HepG2 (cell line): ENCODE data around the gene RNF4. TPM values are rescaled to one million over a fixed set of nuclear protein-coding genes. Genes with fewer than 3 reads are reported as not detected.

Experiments
- CEBPB ChIP-seq: IDR thresholded peaks from 2 replicates; pipeline ENCODE4 v1.6.1; 2011; ENCODE audit warnings: low read depth, low read length, improper control_type of control experiment, borderline replicate concordance
- EED ChIP-seq: sonication (generic); formaldehyde crosslinking; IDR thresholded peaks from 2 replicates; pipeline ENCODE4 v1.5.0; 2020; ENCODE audit warnings: mild to moderate bottlenecking, missing genetic modification reagents
- LCORL ChIP-seq, 2 experiments: fragments of 450-650 bp in 1 of 2; sonication (generic) in 1 of 2; formaldehyde crosslinking in 1 of 2; IDR thresholded peaks; 2 replicates each; pipeline versions ENCODE4 v1.5.0 to v1.6.1; 2017 to 2020; ENCODE audit warnings: antibody characterized with exemption in 1 of 2, missing genetic modification reagents in 1 of 2
- MED1 ChIP-seq: sonication (generic); formaldehyde crosslinking; IDR thresholded peaks from 2 replicates; pipeline ENCODE4 v1.4.0; 2020; ENCODE audit warnings: missing genetic modification reagents
- MLLT10 ChIP-seq: sonication (generic); formaldehyde crosslinking; IDR thresholded peaks from 2 replicates; pipeline ENCODE4 v1.4.0; 2020; ENCODE audit warnings: missing genetic modification reagents
- NFATC3 ChIP-seq: sonication (generic); formaldehyde crosslinking; IDR thresholded peaks from 2 replicates; pipeline ENCODE4 v1.5.1; 2020; ENCODE audit warnings: mild to moderate bottlenecking, missing genetic modification reagents
- NR3C1 ChIP-seq: sonication (generic); formaldehyde crosslinking; IDR thresholded peaks from 2 replicates; pipeline ENCODE4 v1.4.0; 2020; ENCODE audit warnings: missing genetic modification reagents
- PLRG1 ChIP-seq: fragments of 450-650 bp; conservative IDR thresholded peaks from 2 replicates; pipeline ENCODE4 v1.6.1; 2016
- SMC3 ChIP-seq: IDR thresholded peaks from 2 replicates; pipeline ENCODE4 v1.6.1; 2011; ENCODE audit warnings: low read length, improper control_type of control experiment
- SP4 ChIP-seq: sonication (generic); formaldehyde crosslinking; IDR thresholded peaks from 2 replicates; pipeline ENCODE4 v1.8.1; 2023; ENCODE audit warnings: mild to moderate bottlenecking, missing genetic modification reagents
- TEAD3 ChIP-seq: optimal IDR thresholded peaks from 2 replicates; pipeline ENCODE3; 2016; ENCODE audit warnings: borderline replicate concordance
- YY1 ChIP-seq: IDR thresholded peaks from 2 replicates; pipeline ENCODE4 v1.6.1; 2011; ENCODE audit warnings: low read length, low read depth, moderate library complexity, mild to moderate bottlenecking; ENCODE audit not compliant: insufficient read depth, insufficient replicate concordance
- ZFP1 ChIP-seq: IDR thresholded peaks from 2 replicates; pipeline ENCODE4 v1.6.1; 2016
- ZNF205 ChIP-seq: IDR thresholded peaks from 2 replicates; pipeline ENCODE4 v1.6.1; 2018; ENCODE audit warnings: missing biosample characterization, missing genetic modification reagents
- ZNF225 ChIP-seq: sonication (generic); formaldehyde crosslinking; IDR thresholded peaks from 2 replicates; pipeline ENCODE4 v1.4.0; 2020; ENCODE audit warnings: mild to moderate bottlenecking, missing genetic modification reagents
- ZNF232 ChIP-seq: sonication (generic); formaldehyde crosslinking; IDR thresholded peaks from 2 replicates; pipeline ENCODE4 v1.4.0; 2020; ENCODE audit warnings: missing genetic modification reagents, borderline replicate concordance
- ZNF615 ChIP-seq: sonication (generic); formaldehyde crosslinking; IDR thresholded peaks from 2 replicates; pipeline ENCODE4 v1.5.0; 2020; ENCODE audit warnings: mild to moderate bottlenecking, missing genetic modification reagents, borderline replicate concordance
- ZSCAN30 ChIP-seq: sonication (generic); formaldehyde crosslinking; IDR thresholded peaks from 2 replicates; pipeline ENCODE4 v1.5.0; 2020; ENCODE audit warnings: mild to moderate bottlenecking, missing genetic modification reagents
- polyA plus RNA-seq, 8 experiments: library from polyadenylated mRNA; depleted of rRNA in 3 of 8; stranded (reverse) in 7 of 8; unstranded in 1 of 8; fragments of >200 nt; fragmentation: Illumina TruSeq in 4 of 8; extraction: Trizol in 4 of 8; gene quantifications; 2 replicates each; pipeline versions ENCODE4 v1.2.1 to v1.2.3, GENCODE V29; 2011 to 2016; ENCODE audit warnings: low read depth in 4 of 8, missing spikeins in 1 of 8, mixed read lengths in 1 of 8; ENCODE audit not compliant: insufficient read depth in 1 of 8
- total RNA-seq, 5 experiments: library from RNA; depleted of rRNA; stranded (reverse); fragments of >200 nt; fragmentation: Illumina TruSeq; extraction: Trizol; gene quantifications; 2 replicates each; pipeline ENCODE4 v1.2.3, GENCODE V29; 2016; ENCODE audit warnings: low read depth in 1 of 5
- TF ChIP-seq, protein P1 (sequence below): sonication (generic); formaldehyde crosslinking; IDR thresholded peaks from 2 replicates; pipeline ENCODE4 v1.9.0; 2021; ENCODE audit warnings: missing genetic modification reagents, mild to moderate bottlenecking, borderline replicate concordance
- TF ChIP-seq, protein P2 (sequence below): sonication (generic); formaldehyde crosslinking; IDR thresholded peaks from 2 replicates; pipeline ENCODE4 v1.4.0; 2020; ENCODE audit warnings: missing genetic modification reagents, low read depth, mild to moderate bottlenecking, borderline replicate concordance
- TF ChIP-seq, protein P3 (sequence below): IDR thresholded peaks from 2 replicates; pipeline ENCODE4 v1.6.1; 2016; ENCODE audit warnings: missing compliant biosample characterization, missing genetic modification reagents, borderline replicate concordance
- TF ChIP-seq, protein P4 (sequence below): sonication (generic); formaldehyde crosslinking; IDR thresholded peaks from 2 replicates; pipeline ENCODE4 v1.8.0; 2022; ENCODE audit warnings: missing genetic modification reagents, mild to moderate bottlenecking, inconsistent platforms, borderline replicate concordance
- TF ChIP-seq, protein P5 (sequence below): sonication (generic); formaldehyde crosslinking; IDR thresholded peaks from 2 replicates; pipeline ENCODE4 v1.4.0; 2020; ENCODE audit warnings: mild to moderate bottlenecking, low read depth, missing genetic modification reagents

Gene RNF4
- total and polyA plus RNA-seq, 2 of the 13 experiments (the other 11 are each of a cell fraction or from before 2014, with no cell fraction given) = 38.1 to 45.1 TPM

DNA sequence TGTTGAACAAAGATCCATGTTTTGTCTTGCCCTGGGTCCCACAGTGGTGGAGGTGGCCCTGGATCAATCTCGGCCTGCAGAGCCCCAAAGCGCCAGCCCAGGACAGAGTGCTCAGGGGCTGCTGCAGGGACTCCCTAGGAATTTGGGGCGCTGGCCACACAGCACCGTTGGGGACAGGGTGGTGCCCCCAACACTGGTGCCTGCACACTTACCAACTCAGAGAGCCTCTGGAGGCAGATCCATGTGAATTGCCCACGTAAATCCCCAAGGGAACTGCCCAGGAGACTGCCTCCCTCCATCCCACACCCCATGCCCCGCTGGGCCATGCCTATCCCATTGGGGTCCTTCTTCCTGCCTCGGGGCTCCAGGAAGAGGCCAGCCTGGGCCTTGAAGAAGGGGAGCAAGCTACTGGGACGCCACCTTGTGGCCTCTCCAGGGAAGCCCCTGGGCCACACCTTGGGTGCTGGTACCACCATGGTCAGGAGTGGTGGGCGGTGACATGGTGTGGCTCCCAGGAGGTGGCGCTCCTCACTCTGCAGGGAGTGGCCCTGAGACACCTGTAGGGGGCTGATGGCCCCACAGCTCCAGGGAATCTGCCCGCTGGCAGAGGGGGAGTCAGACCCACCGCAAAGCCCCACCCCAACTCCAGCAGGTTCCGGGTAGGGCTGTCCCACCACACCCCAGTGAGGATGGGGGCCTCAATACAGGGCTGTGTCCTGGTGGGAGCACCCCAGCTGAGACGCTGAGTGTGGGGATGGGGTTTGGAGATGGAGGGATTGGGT lies 27.3 kb upstream of the RNF4 start (continued):
- TF ChIP-seq ZNF205 (CRISPR knock-in tag) (no peak), LCORL (IDR thresholded peaks at IDR 0.05) (no peak), LCORL (CRISPR knock-in tag; IDR thresholded peaks at IDR 0.05) (peak; percentile 54; the same call in 1 of the 2 replicates), ZNF232 (CRISPR knock-in tag) (no peak), ZNF615 (CRISPR knock-in tag) (no peak), CEBPB (no peak), MED1 (CRISPR knock-in tag) (peak; percentile 42; the same call in 1 of the 2 replicates), YY1 (peak; percentile 63), EED (CRISPR knock-in tag) (no peak), ZNF225 (CRISPR knock-in tag) (no peak), SP4 (CRISPR knock-in tag) (no peak), ZFP1 (peak; percentile 75; the same call in 1 of the 2 replicates), PLRG1 (no peak), ZSCAN30 (CRISPR knock-in tag) (no peak), NR3C1 (CRISPR knock-in tag) (no peak), SMC3 (peak; percentile 52), NFATC3 (CRISPR knock-in tag) (no peak), MLLT10 (CRISPR knock-in tag) (no peak), TEAD3 (CRISPR knock-in tag) (peak; percentile 70)
- TF ChIP-seq, protein P1, sequence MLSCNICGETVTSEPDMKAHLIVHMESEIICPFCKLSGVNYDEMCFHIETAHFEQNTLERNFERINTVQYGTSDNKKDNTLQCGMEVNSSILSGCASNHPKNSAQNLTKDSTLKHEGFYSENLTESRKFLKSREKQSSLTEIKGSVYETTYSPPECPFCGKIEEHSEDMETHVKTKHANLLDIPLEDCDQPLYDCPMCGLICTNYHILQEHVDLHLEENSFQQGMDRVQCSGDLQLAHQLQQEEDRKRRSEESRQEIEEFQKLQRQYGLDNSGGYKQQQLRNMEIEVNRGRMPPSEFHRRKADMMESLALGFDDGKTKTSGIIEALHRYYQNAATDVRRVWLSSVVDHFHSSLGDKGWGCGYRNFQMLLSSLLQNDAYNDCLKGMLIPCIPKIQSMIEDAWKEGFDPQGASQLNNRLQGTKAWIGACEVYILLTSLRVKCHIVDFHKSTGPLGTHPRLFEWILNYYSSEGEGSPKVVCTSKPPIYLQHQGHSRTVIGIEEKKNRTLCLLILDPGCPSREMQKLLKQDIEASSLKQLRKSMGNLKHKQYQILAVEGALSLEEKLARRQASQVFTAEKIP = no peak
- TF ChIP-seq, protein P2, sequence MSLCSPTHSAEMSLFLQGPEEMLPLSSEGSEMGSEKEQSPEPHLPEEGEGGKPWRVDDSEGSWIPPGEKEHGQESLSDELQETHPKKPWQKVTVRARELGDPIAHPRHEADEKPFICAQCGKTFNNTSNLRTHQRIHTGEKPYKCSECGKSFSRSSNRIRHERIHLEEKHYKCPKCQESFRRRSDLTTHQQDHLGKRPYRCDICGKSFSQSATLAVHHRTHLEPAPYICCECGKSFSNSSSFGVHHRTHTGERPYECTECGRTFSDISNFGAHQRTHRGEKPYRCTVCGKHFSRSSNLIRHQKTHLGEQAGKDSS (CRISPR knock-in tag) = peak; percentile 52; the same call in 1 of the 2 replicates
- TF ChIP-seq, protein P3, sequence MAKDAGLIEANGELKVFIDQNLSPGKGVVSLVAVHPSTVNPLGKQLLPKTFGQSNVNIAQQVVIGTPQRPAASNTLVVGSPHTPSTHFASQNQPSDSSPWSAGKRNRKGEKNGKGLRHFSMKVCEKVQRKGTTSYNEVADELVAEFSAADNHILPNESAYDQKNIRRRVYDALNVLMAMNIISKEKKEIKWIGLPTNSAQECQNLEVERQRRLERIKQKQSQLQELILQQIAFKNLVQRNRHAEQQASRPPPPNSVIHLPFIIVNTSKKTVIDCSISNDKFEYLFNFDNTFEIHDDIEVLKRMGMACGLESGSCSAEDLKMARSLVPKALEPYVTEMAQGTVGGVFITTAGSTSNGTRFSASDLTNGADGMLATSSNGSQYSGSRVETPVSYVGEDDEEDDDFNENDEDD (CRISPR knock-in tag) = no peak
- TF ChIP-seq, protein P4, sequence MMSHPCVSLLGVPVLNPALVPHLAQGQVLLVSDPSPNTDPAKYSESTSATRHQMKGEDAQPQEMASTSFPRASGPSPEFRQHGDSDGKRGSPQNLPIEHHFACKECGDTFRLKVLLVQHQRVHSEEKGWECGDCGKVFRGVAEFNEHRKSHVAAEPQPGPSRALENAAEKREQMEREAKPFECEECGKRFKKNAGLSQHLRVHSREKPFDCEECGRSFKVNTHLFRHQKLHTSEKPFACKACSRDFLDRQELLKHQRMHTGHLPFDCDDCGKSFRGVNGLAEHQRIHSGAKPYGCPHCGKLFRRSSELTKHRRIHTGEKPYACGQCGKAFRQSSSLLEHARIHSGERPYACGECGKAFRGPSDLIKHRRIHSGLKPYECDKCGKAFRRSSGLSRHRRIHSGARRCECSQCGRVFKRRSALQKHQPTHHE = no peak
- TF ChIP-seq, protein P5, sequence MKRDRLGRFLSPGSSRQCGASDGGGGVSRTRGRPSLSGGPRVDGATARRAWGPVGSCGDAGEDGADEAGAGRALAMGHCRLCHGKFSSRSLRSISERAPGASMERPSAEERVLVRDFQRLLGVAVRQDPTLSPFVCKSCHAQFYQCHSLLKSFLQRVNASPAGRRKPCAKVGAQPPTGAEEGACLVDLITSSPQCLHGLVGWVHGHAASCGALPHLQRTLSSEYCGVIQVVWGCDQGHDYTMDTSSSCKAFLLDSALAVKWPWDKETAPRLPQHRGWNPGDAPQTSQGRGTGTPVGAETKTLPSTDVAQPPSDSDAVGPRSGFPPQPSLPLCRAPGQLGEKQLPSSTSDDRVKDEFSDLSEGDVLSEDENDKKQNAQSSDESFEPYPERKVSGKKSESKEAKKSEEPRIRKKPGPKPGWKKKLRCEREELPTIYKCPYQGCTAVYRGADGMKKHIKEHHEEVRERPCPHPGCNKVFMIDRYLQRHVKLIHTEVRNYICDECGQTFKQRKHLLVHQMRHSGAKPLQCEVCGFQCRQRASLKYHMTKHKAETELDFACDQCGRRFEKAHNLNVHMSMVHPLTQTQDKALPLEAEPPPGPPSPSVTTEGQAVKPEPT (CRISPR knock-in tag) = no peak
